ENCODE measurements around the gene POU6F2. TPM values are rescaled to one million over a fixed set of nuclear protein-coding genes. Genes with fewer than 3 reads are reported as not detected.

POU6F2 gene
- total RNA-seq, 4 donors from 2014 or later, result not detected

DNA sequence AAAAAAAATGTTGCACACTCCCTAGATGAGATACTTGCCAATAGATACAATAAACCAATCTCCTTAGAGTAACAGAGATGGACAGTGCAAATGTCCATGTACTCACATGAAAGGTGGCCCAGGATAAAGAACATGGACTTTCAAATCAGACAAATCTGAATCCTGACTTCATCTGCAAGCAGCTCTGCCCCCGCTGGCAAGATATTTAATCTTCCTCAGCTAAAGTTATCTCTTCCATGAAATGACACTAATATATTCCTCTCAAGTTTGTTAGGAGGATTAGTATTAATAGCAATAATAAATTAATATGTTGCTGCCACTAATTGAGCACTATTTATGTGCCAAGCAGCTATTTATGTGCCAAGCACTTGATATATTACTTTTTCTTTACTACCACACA lies 439.9 kb downstream of the POU6F2 start:
- no peak for DNase-seq (ENCODE audit: extremely low spot score)
- Histone ChIP-seq H3K4me3 (no peak overlapping the region), H3K36me3 (no peaks in the 10 kb centered on the region), H3K9me3 (no peaks in the 10 kb centered on the region), H3K27ac (replicated peaks in 1 of 4) (no peak overlapping the region), H3K27me3 (no peaks in the 10 kb centered on the region), H3K4me1 (peaks cover 7 to 19% (median 14%) of the 10 kb centered on the region in 4 donors)
- intact Hi-C loops (cut with DNase I), result no loop called here
- 80% methylated on average over 1 of the region's 1 CpG for WGBS
- TF ChIP-seq, protein P1, sequence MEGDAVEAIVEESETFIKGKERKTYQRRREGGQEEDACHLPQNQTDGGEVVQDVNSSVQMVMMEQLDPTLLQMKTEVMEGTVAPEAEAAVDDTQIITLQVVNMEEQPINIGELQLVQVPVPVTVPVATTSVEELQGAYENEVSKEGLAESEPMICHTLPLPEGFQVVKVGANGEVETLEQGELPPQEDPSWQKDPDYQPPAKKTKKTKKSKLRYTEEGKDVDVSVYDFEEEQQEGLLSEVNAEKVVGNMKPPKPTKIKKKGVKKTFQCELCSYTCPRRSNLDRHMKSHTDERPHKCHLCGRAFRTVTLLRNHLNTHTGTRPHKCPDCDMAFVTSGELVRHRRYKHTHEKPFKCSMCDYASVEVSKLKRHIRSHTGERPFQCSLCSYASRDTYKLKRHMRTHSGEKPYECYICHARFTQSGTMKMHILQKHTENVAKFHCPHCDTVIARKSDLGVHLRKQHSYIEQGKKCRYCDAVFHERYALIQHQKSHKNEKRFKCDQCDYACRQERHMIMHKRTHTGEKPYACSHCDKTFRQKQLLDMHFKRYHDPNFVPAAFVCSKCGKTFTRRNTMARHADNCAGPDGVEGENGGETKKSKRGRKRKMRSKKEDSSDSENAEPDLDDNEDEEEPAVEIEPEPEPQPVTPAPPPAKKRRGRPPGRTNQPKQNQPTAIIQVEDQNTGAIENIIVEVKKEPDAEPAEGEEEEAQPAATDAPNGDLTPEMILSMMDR (IDR thresholded peaks at IDR 0.05), result no peak
- TF ChIP-seq EP300 (IDR thresholded peaks at IDR 0.05) (no peak), POLR2A (IDR thresholded peaks at IDR 0.05; ENCODE audit: low read depth) (no peak), POLR2AphosphoS5 (IDR thresholded peaks at IDR 0.05) (no peak)

DNA sequence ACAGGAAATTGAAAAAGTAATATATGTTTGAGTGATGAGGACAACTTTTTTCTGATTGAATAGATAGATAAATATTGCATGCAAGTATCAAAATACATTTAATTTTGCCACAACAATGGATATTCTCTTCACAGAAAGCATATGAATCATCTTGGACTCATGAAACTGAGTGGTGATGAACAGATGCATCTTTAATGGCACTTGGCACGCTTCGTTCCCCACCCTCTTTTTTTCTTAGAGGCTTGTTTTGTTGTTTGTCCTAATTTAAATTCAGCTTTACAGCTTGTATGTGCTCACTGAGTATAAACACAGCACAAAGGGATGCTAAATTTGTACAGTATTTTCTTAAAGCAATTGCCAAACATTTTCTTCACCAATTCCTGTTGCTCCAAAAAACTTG lies 443.5 kb downstream of the POU6F2 start:
- no peak for TF ChIP-seq POLR2AphosphoS5 (IDR thresholded peaks at IDR 0.05)
- intact Hi-C loops (cut with DNase I), result no loop called here
- 67% methylated on average over 2 of the region's 2 CpGs for WGBS
- Histone ChIP-seq H3K9me3 (no peaks in the 10 kb centered on the region), H3K4me1 (no peaks in the 10 kb centered on the region), H3K27ac (replicated peaks in 1 of 4) (no peak overlapping the region), H3K27me3 (no peaks in the 10 kb centered on the region), H3K36me3 (no peaks in the 10 kb centered on the region), H3K4me3 (no peak overlapping the region)
- no peak for DNase-seq (ENCODE audit: extremely low spot score)

DNA sequence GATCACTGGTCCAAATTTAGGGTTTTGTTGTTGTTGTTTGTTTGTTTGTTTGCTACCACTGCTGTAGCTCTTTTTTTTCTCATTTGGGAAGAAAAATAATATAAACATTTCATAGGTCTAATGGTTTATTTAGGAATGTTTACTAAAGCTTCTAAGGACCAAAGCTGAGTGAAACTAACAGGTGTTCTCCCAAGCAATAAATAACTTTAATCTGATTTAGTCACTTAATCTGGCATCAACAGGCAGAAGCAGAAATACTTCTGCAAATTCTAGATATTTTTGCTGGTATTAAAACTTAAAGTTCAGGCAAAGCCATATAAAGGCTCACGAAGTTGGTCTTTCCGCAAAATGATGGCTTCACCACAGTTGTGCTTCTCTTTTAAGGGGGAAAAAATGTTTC lies 444.0 kb downstream of the POU6F2 start:
- intact Hi-C loops (cut with DNase I), result no loop called here
- TF ChIP-seq POLR2AphosphoS5 (IDR thresholded peaks at IDR 0.05), result no peak
- TF ChIP-seq EP300 (IDR thresholded peaks at IDR 0.05), result no peak
- no peak for TF ChIP-seq POLR2A (IDR thresholded peaks at IDR 0.05; ENCODE audit: low read depth)
- TF ChIP-seq, protein P1 (IDR thresholded peaks at IDR 0.05), result no peak
- H3K27ac ChIP-seq (replicated peaks in 1 of 4), result no peak overlapping the region
- no peaks in the 10 kb centered on the region for H3K4me1 ChIP-seq
- 86% methylated on average over 2 of the region's 2 CpGs for WGBS
- H3K36me3 ChIP-seq, result no peaks in the 10 kb centered on the region
- no peaks in the 10 kb centered on the region for H3K9me3 ChIP-seq
- no peak for DNase-seq (ENCODE audit: extremely low spot score)
- no peak overlapping the region for H3K4me3 ChIP-seq
- no peaks in the 10 kb centered on the region for H3K27me3 ChIP-seq

DNA sequence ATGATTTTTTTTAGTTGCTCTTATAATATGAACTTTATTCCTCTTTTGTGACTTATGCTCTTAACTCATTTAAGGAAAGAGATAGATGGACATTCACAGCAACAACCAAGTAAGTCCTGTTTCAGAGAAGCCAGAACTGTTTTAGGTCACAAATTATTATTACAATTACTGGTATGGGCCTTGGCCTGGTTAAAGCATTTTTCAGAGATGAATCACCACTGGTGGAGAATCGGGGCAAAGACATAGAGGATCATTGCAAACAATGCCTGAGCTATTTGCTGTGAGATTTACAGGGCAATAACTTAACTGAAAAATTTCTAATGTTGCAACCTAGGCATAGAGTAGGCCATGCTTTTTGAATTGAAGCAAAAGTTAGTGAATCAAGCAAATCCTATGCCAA lies 450.5 kb downstream of the POU6F2 start:
- no peak overlapping the region for H3K4me3 ChIP-seq
- 33% methylated on average over 1 of the region's 1 CpG for WGBS
- intact Hi-C loops (cut with DNase I), result no loop called here
- no peaks in the 10 kb centered on the region for H3K36me3 ChIP-seq
- H3K4me1 ChIP-seq, result peaks cover 0 to 20% (median 7%) of the 10 kb centered on the region in 4 donors
- H3K9me3 ChIP-seq, result no peaks in the 10 kb centered on the region
- TF ChIP-seq, protein P1 (IDR thresholded peaks at IDR 0.05), result no peak
- TF ChIP-seq POLR2A (IDR thresholded peaks at IDR 0.05; ENCODE audit: low read depth), result no peak
- peak in 1 of 2 donors; percentile 9 for TF ChIP-seq POLR2AphosphoS5 (IDR thresholded peaks at IDR 0.05)
- TF ChIP-seq EP300 (IDR thresholded peaks at IDR 0.05), result no peak
- peak overlapping the region in 1 of 4 donors; percentile 0 for H3K27ac ChIP-seq (replicated peaks in 1 of 4)
- DNase-seq (ENCODE audit: extremely low spot score), result no peak
- no peaks in the 10 kb centered on the region for H3K27me3 ChIP-seq

DNA sequence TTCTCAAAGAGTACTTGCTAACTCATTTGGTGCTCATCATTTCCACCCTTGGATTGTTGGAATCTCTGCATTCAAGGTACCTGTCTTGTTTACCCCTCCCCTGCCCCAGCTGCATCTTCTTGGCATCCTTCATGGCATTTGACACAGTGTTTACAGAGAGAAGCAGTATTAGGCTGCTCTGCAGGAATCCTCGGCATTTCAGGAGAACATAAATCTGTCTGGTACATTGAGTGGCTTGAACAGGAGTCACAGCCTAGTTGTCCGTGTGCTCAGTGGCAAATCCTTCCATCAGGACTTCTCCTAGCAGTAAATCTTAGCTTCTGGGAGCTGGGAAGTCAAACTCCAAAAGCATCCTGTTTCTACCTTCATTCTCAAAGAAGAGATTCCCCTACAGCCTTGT lies 451.7 kb downstream of the POU6F2 start:
- TF ChIP-seq EP300 (IDR thresholded peaks at IDR 0.05), result no peak
- TF ChIP-seq, protein P1 (IDR thresholded peaks at IDR 0.05), result no peak
- intact Hi-C loops (cut with DNase I), result no loop called here
- WGBS, result 10% methylated on average over 2 of the region's 2 CpGs
- DNase-seq (ENCODE audit: extremely low spot score), result no peak
- H3K4me3 ChIP-seq, result no peak overlapping the region
- H3K27ac ChIP-seq (replicated peaks in 1 of 4), result no peak overlapping the region
- H3K9me3 ChIP-seq, result no peaks in the 10 kb centered on the region
- H3K4me1 ChIP-seq, result peaks cover 0 to 20% (median 7%) of the 10 kb centered on the region in 4 donors
- H3K36me3 ChIP-seq, result no peaks in the 10 kb centered on the region
- H3K27me3 ChIP-seq, result no peaks in the 10 kb centered on the region
